NCI-H187 treated with DMSO at 0.1 percent for 48 hours (cell line): ENCODE data around the gene DNAH1.

Experiments
- DNase-seq: peaks from one replicate; lab custom pipeline; 2025; lab: John Stamatoyannopoulos, UW

The DNAH1 gene

DNA sequence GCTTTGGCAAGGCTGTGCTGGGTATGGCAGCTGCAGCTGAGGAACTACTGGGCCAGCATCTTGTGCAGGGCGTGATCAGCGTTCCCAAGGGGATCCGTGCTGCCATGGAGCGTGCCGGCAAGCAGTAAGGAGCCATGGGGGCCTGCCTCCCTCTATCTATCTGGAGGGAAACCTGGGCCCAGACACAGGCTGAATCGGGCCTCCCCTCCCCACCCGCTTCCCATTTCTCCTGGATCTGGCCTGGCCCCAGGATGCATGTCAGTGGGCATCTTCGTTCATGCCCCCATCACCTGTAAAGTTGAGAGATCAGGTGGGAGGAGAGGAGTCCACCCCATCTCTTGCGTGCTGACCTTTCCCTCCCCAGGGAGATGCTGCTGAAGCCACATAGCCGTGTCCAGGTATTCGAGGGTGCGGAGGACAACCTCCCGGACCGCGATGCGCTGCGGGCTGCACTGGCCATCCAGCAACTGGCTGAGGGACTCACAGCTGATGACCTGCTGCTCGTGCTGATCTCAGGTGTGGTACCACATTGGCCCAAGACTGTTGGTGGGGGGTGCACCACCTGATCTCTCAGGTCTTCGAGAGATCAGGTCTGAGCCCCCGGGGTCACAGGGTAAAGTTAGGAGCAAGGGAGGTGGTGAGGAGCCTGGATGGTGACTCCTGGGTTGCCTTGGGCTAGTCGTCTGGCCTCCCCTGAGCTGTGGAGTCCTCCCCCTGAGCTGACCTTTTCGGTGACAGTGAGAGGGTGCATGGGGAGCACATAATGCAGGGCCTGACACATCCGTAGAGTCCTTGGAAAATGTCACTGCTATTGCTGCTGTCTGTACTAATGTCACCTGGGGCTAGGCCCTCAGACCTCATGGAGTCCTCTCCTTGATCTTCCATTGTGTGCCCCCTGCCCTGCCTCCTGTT lies 25.3 kb upstream of the DNAH1 start:
- DNase-seq = no peak

DNA sequence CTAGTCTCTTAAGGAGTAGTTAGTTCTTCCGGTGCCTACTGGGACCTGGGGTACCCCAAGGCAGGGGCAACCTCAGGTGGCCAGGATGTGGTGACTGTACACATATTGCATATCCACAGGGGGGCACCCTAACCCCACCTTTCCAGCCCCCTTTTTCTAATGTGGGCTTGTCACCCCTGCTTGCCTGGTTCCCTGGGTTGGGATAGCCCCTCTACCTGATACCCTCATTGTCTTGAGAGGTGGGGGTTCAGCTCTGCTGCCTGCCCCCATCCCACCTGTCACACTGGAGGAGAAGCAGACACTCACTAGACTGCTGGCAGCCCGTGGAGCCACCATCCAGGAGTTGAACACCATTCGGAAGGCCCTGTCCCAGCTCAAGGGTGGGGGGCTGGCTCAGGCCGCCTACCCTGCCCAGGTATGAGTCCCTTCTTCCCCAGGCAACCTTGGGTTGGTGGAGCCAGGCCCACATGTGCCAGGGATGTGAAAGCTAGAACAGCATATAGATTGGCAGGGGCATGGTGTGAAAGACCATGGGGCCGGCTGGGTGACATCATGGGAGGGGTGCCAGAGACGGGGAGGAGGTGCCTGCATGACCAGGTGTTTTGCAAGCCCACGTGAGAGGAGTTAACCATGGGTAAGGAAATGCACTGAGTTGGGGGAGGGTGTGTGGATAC lies 24.5 kb upstream of the DNAH1 start:
- DNase-seq = no peak

DNA sequence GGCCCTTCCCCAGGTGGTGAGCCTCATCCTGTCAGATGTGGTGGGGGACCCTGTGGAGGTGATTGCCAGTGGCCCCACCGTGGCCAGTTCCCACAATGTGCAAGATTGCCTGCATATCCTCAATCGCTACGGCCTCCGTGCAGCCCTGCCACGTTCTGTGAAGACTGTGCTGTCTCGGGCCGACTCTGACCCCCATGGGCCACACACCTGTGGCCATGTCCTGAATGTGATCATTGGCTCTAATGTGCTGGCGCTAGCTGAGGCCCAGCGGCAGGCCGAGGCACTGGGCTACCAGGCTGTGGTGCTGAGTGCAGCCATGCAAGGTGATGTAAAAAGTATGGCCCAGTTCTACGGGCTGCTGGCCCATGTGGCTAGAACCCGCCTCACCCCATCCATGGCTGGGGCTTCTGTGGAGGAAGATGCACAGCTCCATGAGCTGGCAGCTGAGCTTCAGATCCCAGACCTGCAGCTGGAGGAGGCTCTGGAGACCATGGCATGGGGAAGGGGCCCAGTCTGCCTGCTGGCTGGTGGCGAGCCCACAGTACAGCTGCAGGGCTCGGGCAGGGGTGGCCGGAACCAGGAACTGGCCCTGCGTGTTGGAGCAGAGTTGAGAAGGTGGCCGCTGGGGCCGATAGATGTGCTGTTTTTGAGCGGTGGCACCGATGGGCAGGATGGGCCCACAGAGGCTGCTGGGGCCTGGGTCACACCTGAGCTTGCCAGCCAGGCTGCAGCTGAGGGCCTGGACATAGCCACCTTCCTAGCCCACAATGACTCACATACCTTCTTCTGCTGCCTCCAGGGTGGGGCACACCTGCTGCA lies 23.7 kb upstream of the DNAH1 start:
- no peak for DNase-seq

DNA sequence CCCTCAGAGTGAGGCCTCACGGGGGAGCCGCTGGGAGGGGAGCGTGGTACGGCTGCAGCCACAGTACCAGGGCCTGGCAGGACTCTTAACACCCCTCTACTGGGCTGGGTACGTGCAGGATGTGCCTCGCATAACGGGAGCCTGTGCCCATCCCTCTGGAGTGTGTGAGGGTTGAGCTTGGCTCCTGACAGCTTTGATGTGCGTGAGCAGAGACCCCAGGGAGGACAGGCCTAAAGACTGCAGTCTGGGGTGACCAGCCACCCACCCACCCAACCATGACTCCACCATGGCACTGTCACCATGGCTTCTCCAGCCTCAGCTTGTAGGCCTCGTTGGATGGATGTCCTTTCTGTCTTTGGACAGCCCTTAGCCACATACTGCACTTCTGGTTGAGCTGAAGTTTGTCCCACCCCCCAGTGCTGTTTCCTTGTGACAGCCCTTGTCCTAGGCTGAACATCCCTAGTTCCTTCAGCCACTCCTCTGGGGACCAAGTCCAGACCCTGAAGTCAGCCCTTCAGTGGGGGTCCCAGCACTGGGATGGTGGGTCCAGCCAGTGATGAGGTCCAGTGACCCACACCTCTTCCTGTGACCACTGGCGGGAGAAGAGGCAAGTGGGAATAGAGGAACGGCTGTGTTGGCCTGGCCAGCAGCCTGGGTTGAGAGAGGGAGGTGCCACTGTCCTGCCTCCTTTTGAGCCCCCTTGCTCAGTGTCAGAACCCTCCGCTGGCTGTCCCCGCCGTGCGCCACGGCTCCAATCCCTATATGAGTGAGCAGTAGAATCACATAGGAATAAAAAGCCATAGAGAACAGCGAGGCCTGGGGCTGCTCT lies 22.4 kb upstream of the DNAH1 start:
- no peak for DNase-seq

DNA sequence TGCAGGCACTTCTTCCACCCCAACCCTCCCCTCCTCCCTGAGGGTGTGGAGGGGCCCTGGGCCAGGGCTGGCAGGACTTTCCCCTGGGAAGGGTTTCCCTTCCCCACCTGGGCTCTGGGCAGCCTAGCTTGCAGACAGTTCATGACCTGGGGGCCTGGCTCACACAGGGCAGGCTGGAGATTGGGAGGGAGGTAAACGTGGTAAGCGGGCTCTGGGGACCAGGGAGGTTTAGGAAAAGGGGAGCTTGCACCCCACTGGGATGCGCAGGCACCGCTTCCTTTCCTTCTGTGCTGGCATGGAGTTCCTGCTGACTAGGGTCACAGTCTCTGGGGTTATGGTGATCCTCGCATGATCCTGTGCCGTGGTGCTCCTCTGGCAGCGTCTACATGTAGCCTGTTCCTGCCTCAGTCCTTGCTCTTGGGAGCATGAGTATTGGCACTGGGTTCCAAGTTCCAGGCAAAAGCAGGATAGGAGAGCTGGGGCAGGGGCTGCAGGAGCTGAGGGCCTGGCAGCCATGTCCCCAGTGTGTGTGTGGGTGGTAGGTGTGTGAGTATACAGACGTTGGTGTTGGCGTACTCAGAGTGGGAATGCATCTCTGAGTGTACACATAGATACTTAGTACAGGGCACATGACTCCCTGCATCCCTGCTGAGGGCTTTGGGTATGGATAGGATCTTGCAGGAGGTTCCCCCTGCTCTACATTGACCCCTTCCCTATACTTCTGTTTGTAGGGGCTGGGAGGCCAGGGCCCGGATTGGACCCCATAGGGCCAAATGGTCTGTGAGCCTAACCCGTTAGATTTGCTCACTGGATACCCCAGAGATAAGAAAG lies 21.6 kb upstream of the DNAH1 start:
- DNase-seq = no peak

DNA sequence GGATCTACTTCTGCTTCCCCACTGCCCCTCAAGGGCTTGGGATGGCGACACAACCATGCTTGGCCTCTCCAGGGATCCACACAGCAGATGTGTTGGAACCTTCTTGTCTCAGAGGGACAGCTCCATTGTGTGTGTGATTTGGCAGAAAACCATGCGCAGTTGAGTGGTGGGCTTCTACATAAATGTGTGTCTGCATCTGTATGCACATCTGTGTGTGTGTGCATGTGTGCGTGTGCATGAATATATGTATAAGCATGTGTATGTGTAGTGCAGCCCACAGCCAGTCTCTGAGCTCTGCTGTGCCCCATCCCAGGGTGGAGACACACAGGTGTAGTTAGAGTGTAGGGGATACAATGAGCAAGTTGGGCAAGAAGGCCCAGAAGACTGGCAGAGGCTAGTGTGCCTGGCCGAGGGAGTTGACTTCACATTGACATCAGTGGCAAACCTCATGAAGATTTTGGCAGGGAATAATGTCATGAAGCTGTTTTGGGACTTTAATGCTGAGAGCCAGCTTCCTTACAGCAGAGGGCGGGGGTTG lies 20.4 kb upstream of the DNAH1 start:
- no peak for DNase-seq

DNA sequence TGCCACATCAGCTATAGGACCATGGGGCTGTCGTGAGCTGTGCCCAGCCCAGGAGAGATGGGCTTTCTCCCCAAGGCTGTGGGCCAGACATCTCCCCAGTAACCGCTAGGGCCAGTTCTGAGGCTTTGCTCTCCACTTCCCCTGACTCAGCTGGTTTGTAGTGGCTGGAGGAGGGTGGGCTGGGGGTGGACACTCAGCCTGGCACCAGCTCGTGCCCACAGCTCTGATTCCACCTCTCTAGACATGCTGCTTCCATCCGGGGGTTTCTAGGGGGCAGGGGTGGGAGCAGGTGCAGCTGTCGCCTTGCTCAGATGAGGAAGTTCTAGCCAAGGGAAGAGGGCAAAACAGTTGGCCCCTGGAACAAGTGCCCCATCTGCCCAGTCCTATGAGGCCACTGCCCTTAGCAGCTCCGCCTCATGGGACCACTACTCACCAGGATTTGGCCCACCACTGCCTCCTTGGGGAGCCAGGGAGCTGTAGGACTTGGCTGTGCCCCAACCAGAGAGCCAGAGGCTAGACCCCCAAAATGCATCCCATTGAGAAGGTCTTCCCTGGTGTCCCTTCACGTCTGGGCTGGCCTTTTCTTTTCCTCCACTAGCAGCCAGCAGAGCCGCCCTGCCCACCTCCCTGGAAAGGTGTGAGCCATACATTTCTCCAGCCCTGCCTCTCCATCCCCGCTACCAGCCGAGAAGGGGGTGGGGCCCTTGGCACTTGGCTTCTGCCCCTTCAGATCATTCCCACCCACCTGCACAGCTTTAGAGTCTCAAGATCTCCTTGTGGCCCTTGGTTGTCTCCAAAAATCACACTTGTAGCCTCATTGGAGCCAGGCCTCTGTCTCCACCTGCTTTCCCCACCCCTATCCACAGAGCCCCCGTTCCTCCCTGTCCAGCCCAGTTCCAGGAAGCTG lies 18.6 kb upstream of the DNAH1 start:
- DNase-seq = no peak

DNA sequence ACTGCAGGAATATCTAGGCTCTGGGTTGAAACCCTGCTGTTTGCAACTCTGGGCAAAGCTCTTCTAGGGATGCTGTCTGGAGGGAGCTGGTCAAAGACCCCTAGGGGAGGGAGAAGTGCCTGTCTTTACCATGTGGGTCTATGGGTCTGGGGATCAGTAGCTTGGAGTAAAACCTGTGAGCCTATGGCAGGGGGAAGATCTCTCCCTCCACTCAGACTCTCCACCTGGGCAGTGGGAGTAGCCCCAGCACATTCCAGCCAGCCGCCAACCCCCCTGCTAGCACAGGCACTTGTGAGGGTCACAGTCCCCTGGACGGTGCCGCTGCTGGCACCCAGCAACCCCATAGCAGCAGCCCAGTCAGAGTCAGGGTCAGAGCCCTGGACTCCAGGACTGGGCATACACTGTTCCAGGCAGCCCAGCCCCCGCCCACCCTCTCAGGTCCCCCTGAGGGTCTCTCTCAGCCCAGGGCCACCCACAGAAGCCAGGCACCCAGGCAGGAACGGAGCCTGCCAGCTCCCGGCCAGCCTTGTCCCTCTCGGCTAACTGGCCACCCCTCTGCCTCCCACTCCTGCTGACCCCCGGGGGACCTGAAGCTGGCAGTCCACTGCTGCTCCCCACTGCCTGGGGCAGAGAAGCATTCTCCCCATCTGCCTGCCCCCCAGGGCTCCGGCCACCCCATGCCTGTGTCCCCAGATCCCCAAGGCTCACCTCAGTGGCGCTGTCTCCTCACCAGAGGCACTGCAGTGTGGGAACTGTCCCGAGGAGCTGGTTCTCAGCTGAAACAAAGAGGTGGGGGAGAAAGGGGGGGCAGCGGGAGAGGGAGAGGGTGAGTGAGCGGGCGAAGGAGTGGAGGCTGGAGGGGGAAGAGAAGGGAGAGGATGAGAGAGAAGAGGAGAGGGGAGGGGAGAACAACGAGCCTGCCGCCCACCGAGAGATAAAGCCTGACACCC lies 17.7 kb upstream of the DNAH1 start:
- no peak for DNase-seq

DNA sequence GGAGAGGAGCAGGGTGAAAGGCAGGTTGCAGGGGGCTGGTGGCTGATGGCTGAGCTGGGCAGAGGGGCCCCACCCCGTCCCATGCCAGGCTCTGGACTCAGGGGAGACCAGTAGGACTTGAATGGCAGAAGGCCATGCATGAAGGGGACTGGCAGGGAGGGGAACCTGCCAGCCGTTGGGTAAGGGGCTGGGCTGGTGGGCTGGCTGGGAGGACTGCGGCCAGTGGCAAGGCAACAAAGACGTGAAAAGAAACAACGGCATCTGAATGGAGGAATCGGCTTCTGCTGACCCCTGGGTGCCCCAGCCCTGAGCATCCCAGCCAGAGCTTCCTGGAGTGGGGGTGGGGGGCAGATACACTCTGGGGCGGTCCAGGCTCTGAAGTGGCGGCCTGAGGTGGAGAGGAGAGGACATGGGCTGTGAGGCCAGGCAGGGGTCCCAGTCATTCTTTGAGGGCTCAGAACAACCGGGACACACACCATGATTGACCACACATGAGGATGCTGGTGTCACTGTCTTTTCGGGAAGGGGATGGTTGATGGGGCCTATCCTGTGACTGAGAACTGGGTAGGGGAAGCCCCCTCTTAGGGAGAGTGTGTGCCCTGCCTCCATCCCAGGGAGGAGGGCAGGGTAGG lies 16.8 kb upstream of the DNAH1 start:
- DNase-seq = no peak

DNA sequence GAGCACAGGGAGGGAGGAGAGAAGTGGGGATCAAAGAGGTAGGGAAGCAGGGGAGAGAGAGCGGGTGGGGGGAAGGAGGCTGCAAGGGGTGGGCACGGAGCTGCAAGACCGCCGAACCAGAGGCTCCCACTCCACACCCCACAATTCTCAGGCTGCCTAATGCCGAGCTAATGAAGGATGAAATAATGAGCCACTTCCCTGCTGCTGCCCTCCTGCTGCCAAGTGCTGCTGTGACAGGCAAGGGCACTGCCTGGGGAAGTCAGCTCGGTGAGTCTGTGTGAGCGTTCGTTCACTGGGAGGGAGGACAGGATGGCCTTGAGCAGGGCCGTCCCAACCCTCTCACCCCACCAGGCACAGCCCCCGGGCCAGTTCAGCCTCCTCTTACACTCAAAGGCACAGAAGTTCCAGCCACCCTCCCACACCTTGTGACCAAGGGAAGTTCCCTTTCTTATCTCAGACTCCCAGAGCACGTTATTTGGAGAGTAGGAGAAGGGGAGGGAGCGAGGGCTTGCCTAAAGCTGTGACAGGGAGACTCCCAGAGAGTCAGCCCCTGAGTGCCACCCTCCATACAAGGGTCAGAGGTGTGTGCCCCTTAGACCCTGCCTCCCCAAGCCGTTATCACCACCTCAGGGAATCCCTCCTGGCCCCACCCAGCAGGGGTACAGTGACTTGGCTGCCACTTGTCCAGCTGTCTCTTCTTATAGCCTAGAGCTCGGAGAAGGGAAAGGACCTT lies 16.1 kb upstream of the DNAH1 start:
- no peak for DNase-seq

DNA sequence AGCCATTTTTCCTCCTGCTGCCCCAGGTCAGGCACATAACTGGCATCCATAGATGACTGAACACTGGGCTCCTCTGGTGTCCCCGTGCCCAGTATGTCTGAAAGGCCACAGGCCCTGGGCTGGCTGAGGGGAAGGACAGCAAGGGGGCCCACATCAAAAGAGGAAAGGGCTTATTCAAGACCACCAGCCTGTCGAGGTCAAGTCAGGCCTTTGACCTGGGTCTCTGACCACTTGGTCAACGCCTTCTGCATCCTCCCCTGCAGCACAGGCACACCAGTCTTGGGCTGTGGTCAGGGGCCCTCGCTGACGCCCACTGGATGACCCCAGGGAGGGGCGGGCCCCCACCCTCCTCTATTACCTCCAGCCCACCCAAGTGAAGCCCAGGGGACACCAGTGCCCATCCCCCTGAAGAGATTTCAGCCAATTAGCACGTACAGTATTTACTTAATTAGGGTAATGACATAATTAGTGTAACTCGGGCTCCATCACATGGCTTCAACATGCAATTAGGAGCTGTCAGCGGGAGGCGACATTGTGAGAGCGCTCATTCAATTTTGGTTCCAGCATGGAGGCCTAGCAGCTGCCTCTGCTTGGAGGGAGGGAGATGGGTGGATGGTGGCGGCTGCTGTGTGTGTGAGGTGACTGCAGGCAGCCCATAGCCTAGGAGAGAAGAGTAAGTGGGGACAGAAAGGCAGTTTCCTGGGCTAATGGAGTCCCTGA lies 13.5 kb upstream of the DNAH1 start:
- DNase-seq = no peak

DNA sequence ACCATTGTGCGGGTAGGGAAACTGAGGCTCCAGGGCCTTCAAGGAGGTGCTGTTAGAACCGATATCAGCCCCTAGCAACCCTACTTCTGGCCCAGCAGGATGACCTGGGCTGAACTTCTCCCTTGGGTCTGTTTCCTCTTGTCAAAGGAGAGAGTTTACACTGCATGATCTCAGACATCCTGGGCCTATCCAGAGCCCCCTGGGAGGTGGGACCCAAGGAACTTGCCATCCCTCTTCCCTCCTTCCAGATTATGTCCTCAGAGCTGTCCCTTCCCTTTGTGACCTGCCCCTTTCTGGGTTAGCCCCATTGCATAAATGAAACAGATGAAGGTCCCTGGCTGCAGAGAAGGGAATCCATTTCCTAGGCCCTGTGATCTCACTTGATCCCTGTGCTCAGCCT lies 12.3 kb upstream of the DNAH1 start:
- DNase-seq = no peak

DNA sequence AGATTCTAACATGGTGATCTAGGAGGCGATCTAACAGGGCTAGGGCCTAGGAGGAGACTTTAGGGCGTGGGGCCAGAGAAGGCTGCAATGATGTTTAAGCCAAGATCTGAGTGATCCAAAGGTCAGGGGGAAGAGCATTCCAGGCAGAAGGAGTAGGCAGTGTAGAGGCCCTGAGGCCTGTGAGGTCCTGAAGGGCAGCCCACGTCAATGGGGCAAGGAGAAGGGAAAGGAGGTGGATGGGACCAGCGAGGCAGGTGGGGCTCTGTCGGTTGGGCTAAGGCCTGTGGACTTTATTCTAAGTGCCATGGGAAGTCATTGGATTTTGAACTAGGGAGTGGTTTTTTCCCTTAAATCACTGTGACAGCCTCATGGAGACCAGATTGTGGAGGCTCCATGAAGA lies 10.2 kb upstream of the DNAH1 start:
- DNase-seq = no peak

DNA sequence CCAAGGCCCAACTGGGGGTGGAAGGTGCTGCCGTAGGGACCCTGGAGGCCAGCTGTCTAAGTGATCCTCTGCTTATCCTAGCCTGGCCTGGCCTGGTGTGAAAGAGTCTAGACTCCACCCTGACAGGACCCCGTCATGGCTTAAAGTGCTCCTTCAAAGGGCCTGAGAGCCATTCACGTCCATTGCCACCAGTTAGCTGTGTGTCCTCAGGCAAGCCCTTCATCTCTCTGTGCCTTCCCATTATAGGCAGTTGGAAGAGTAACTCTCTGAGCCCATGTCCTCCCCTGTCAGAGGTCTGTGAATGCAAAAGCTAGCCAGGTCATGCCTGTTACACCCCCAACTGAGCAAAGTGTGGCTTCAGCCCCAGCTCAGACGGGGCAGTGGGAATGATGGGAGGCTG lies 9.1 kb upstream of the DNAH1 start:
- no peak for DNase-seq

DNA sequence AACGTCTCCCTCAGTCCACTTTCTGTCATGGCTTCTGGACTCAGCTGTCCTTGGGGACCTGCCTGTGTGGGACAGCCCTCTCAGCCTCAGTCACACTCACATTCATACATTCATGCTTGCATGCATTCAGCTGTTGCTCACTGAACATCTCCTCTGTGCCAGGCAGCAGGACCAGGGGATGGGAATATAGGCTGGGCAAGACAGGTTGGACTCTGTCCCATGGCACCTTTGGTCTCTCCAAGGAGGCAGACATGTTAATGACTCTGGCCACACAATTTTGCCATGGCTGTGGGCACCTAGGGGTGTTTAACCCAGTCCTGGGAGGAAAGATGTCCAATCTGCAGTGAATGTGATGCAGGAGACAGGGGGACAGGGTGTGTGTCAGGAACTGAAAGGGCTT lies 7.8 kb upstream of the DNAH1 start:
- DNase-seq = no peak

DNA sequence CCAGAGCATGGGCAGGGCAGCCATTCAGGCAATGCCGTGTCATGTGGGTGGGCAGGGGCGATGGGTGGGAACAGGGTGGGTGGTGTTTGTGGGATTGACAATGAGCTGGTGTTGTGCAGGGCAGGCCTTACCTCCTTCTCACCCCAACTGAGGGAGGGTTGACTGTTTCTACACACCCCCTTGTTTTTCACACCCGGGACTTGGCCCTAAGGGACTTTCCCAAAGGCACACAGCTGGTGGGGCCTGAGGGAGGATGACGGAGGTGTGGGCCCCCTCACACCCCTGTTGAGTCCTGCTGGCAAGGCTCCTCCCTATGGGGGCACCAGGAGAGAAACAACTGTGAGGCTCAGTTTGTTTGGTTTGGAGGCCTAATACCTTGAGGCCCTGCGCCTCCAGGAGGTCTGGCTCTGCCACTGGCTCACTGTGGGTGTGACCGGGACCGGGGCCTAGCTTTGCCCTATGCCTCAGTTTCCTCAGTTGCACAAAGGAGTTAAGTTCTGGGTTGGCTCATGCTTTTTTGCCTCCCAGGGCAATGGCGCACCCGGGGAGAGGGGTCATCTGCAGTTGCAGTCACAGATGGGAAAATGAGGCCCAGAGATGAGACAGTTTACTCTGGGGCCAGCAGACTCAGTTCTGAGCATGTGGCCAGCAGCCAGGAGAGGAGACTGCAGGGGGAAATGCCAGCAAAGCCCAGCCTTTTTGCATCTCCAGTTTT lies 5.1 kb upstream of the DNAH1 start:
- no peak for DNase-seq
